Measurements from ENCODE around the gene TTC28. TPM values are rescaled to one million over a fixed set of nuclear protein-coding genes. Genes with fewer than 3 reads are reported as not detected.

TTC28 gene
- total RNA-seq, 1 experiment from 2014 or later, result 0.12 TPM

GRCh38 chr22:28017558-28017820 is 662.2 kb downstream of the TTC28 start:
- ATAC-seq (no peak), DNase-seq (ENCODE audit: low read depth, low spot score) (no peak)
- H4K20me1 ChIP-seq (ENCODE audit: insufficient read depth), result no peaks in the 10 kb centered on the region
- ChIA-PET CTCF (no interaction called here), POLR2A (no interaction called here), RAD21 (ENCODE audit: low non-redundant PET in 1 of 2, low total read pairs in 2 of 2, uncharacterized antibody in 2 of 2, unreplicated experiment in 2 of 2) (no interaction called here)
- no TSS peak for BruUV-seq (replicated peaks)
- intact Hi-C loops (cut with micrococcal nuclease), result no loop called here
- peaks cover 0 to 6% of the 10 kb centered on the region in 2 experiments; a peak in 1 of 4 replicates for H3K4me1 ChIP-seq (ENCODE audit: control insufficient read depth in 1 of 2, insufficient read depth in 2 of 2, low read length in 2 of 2)
- H3K79me2 ChIP-seq (ENCODE audit: insufficient read depth, low read length), result no peaks in the 10 kb centered on the region
- no peaks in the 10 kb centered on the region for H3K9me3 ChIP-seq (ENCODE audit: control insufficient read depth in 1 of 2, insufficient read depth in 1 of 2, low read depth in 1 of 2, low read length in 2 of 2)
- TF ChIP-seq ZFX (IDR thresholded peaks at IDR 0.05) (no peak), SIN3A (IDR thresholded peaks at IDR 0.05; ENCODE audit: low read depth) (no peak), FOSL1 (IDR thresholded peaks at IDR 0.05; ENCODE audit: low read depth) (no peak), RAD21 (IDR thresholded peaks at IDR 0.05; ENCODE audit: low read depth) (no peak), ATF3 (IDR thresholded peaks at IDR 0.05) (no peak), CTCF (IDR thresholded peaks at IDR 0.05 in 2 of 3, conservative IDR thresholded peaks at IDR 0.05 in 1 of 3; ENCODE audit: borderline replicate concordance in 1 of 3, insufficient read depth in 1 of 3, low read depth in 2 of 3, low read length in 2 of 3) (no peak), REST (IDR thresholded peaks at IDR 0.05; ENCODE audit: low read depth) (no peak), JUND (IDR thresholded peaks at IDR 0.05) (no peak), YY1 (IDR thresholded peaks at IDR 0.05; ENCODE audit: extremely low read depth, insufficient replicate concordance, low read depth, low read length) (no peak), POLR2AphosphoS5 (IDR thresholded peaks at IDR 0.05; ENCODE audit: low read depth, low read length) (no peak), CBX3 (IDR thresholded peaks at IDR 0.05; ENCODE audit: low read depth) (no peak), POLR2A (IDR thresholded peaks at IDR 0.05; ENCODE audit: borderline replicate concordance, extremely low read depth, insufficient read depth, insufficient read length) (no peak), ZNF274 (IDR thresholded peaks at IDR 0.05; ENCODE audit: low read depth, low read length) (no peak)
- no peak overlapping the region for H2AFZ ChIP-seq (ENCODE audit: low read depth, low read length, poor library complexity, severe bottlenecking)
- peaks cover 3% of the 10 kb centered on the region; the same call in 1 of the 2 replicates for H3K27me3 ChIP-seq (ENCODE audit: insufficient read depth, low read length)
- H3K4me2 ChIP-seq (ENCODE audit: low read length), result no peak overlapping the region
- H3K36me3 ChIP-seq (ENCODE audit: control insufficient read depth in 1 of 2, insufficient read depth in 2 of 2, low read length in 2 of 2), result no peaks in the 10 kb centered on the region
- no peak overlapping the region for H3K27ac ChIP-seq (ENCODE audit: low read depth, low read length)
- H3K4me3 ChIP-seq (replicated peaks in 1 of 2; ENCODE audit: low read depth in 1 of 2, low read length in 2 of 2), result no peak overlapping the region
- H3K9me2 ChIP-seq (ENCODE audit: insufficient read depth), result no peaks in the 10 kb centered on the region
- H3K9ac ChIP-seq (ENCODE audit: low read length), result no peak overlapping the region
